IMR-90 (cell line): ENCODE results near the gene ADAP1.

Source experiments
- CEBPB ChIP-seq: IDR thresholded peaks from 2 replicates; pipeline ENCODE4 v1.6.1; 2012; ENCODE audit warnings: low read depth, low read length, improper control_type of control experiment
- POLR2A ChIP-seq: IDR thresholded peaks from 2 replicates; pipeline ENCODE4 v1.6.1; 2012; ENCODE audit warnings: mild to moderate bottlenecking, low read depth, low read length
- RAD21 ChIP-seq: IDR thresholded peaks from 2 replicates; pipeline ENCODE4 v1.6.1; 2012; ENCODE audit warnings: low read length, improper control_type of control experiment
- SMC3 ChIP-seq: fragments of 150-350 bp; IDR thresholded peaks from 2 replicates; pipeline ENCODE4 v1.6.1; 2016; ENCODE audit warnings: low read depth, mild to moderate bottlenecking, antibody characterized with exemption, low read length, moderate library complexity
- TF ChIP-seq, protein P1 (sequence below): conservative IDR thresholded peaks from 2 replicates; pipeline ENCODE4 v1.5.1; 2012; ENCODE audit warnings: mild to moderate bottlenecking, low read depth, low read length, improper control_type of control experiment

DNA sequence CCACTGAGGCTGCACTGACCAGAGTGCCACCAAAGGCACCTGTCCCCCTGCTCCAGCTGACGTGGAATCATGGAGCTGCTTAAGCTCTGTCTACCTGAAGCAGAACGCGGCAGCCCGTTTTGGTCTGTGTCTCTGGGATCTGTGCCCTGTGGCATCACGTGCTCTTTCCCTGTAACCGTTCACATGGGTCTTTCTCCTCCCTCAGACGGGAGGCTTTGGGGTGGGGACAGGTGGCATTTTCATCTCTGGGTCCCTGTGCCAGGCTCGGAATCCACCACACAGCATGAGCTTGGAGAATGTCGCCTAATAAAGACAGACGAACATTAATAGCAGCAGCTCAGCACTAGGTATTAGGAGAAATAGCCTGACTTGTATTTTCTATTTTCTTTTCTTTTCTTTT lies 1.6 kb upstream of the ADAP1 start:
- TF ChIP-seq, protein P1, sequence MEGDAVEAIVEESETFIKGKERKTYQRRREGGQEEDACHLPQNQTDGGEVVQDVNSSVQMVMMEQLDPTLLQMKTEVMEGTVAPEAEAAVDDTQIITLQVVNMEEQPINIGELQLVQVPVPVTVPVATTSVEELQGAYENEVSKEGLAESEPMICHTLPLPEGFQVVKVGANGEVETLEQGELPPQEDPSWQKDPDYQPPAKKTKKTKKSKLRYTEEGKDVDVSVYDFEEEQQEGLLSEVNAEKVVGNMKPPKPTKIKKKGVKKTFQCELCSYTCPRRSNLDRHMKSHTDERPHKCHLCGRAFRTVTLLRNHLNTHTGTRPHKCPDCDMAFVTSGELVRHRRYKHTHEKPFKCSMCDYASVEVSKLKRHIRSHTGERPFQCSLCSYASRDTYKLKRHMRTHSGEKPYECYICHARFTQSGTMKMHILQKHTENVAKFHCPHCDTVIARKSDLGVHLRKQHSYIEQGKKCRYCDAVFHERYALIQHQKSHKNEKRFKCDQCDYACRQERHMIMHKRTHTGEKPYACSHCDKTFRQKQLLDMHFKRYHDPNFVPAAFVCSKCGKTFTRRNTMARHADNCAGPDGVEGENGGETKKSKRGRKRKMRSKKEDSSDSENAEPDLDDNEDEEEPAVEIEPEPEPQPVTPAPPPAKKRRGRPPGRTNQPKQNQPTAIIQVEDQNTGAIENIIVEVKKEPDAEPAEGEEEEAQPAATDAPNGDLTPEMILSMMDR = no peak
- TF ChIP-seq POLR2A = no peak
- TF ChIP-seq CEBPB = no peak
- no peak for TF ChIP-seq SMC3
- no peak for TF ChIP-seq RAD21
